Measurements from ENCODE around the gene FAM111A. TPM values are rescaled to one million over a fixed set of nuclear protein-coding genes. Genes with fewer than 3 reads are reported as not detected.

Gene FAM111A
- total RNA-seq, 2 experiments from 2014 or later, result 136 to 152 TPM

- Mint-ChIP-seq H3K27me3 (no peaks in the 10 kb centered on the region), H3K4me3 (peak overlapping the region; percentile 96), H3K4me1 (peaks cover 73% of the 10 kb centered on the region), H3K9me3 (ENCODE audit: low read depth) (no peaks in the 10 kb centered on the region), H3K36me3 (peaks cover 57% of the 10 kb centered on the region), H3K27ac (peak overlapping the region; percentile 97)
- DNase-seq (no peak), ATAC-seq (no peak)
- CTCF ChIA-PET, result interaction anchor here (0.8 to 4.0 kb wide), 7 partner anchors 10 to 1345 kb away, joined by 3 to 39 read pairs (median 20); partner anchors contain the start of genes DTX4 and FAM111B
These were observed 2.9 kb downstream of the FAM111A start for GRCh38 chr11:59145534-59145933.

DNA sequence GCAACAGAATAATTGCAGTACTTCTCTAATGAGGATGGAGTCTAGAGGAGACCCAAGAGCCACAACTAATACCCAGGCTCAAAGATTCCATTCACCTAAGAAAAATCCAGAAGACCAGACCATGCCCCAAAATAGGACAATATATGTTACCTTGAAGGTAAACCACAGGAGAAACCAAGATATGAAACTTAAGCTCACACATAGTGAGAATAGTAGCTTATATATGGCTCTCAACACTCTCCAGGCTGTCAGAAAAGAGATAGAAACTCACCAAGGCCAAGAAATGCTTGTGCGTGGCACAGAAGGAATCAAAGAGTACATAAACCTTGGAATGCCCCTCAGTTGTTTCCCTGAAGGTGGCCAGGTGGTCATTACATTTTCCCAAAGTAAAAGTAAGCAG lies 9.1 kb downstream of the FAM111A start:
- Mint-ChIP-seq H3K4me1 (peaks cover 61% of the 10 kb centered on the region), H3K36me3 (peaks cover 70% of the 10 kb centered on the region), H3K27ac (peak overlapping the region; percentile 80), H3K27me3 (no peaks in the 10 kb centered on the region), H3K9me3 (ENCODE audit: low read depth) (no peaks in the 10 kb centered on the region), H3K4me3 (peak overlapping the region; percentile 18)
- no peak for DNase-seq
- no peak for ATAC-seq
- CTCF ChIA-PET, result interaction anchor here (0.8 to 2.2 kb wide), 4 partner anchors 9 to 193 kb away, joined by 3 to 9 read pairs (median 4); partner anchors contain the start of gene FAM111A

GRCh38 chr11:59152312-59152951 lies 9.8 kb downstream of the FAM111A start:
- peak overlapping the region; percentile 80 for H3K27ac Mint-ChIP-seq
- H3K4me3 Mint-ChIP-seq, result peak overlapping the region; percentile 18
- peaks cover 63% of the 10 kb centered on the region for H3K36me3 Mint-ChIP-seq
- CTCF ChIA-PET, result interaction anchor here (0.8 to 2.2 kb wide), 4 partner anchors 9 to 17 kb away, joined by 3 to 9 read pairs (median 4); partner anchors contain the start of gene FAM111A
- DNase-seq (no peak), ATAC-seq (peak; percentile 80)
- H3K9me3 Mint-ChIP-seq (ENCODE audit: low read depth), result no peaks in the 10 kb centered on the region
- H3K27me3 Mint-ChIP-seq, result no peaks in the 10 kb centered on the region
- peaks cover 56% of the 10 kb centered on the region for H3K4me1 Mint-ChIP-seq

- Mint-ChIP-seq H3K9me3 (ENCODE audit: low read depth) (no peaks in the 10 kb centered on the region), H3K4me3 (no peak overlapping the region), H3K27me3 (no peaks in the 10 kb centered on the region), H3K4me1 (peaks cover 37% of the 10 kb centered on the region), H3K27ac (no peak overlapping the region), H3K36me3 (peaks cover 44% of the 10 kb centered on the region)
- ATAC-seq (no peak), DNase-seq (no peak)
- CTCF ChIA-PET, result no interaction called here
These were observed 12.0 kb downstream of the FAM111A start for GRCh38 chr11:59154610-59155009.

DNA sequence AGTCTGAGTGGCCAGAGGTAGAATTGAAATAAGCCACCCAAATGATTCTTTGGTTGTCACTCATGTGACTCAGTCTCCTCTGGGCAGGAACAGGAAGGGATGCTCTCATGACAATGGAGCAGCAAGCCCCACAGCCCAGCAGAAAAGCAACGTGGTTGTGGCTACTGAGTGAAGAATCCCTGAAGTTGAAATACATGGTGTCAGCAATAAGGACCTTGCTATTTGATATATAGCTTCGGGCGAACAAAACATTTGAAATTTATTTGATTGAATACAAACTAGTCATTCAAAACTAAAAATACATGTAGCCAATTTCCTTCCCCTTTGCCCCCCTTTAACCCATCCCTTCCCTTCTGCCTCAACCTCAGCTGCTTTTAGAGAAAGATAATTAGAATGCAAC lies 14.8 kb downstream of the FAM111A start:
- ATAC-seq, result no peak
- peaks cover 20% of the 10 kb centered on the region for H3K36me3 Mint-ChIP-seq
- no peak for DNase-seq
- H3K4me3 Mint-ChIP-seq, result no peak overlapping the region
- H3K4me1 Mint-ChIP-seq, result peaks cover 12% of the 10 kb centered on the region
- no peak overlapping the region for H3K27ac Mint-ChIP-seq
- H3K9me3 Mint-ChIP-seq (ENCODE audit: low read depth), result no peaks in the 10 kb centered on the region
- CTCF ChIA-PET, result interaction anchor here (0.8 to 3.7 kb wide), 20 partner anchors 9 to 502 kb away, joined by 3 to 53 read pairs (median 10); partner anchors contain the start of genes DTX4, FAM111A and FAM111B
- H3K27me3 Mint-ChIP-seq, result peaks cover 9% of the 10 kb centered on the region

GRCh38 chr11:59158206-59159068 lies 15.8 kb downstream of the FAM111A start:
- H3K27ac Mint-ChIP-seq, result no peak overlapping the region

GRCh38 chr11:59164028-59164427 lies 21.4 kb downstream of the FAM111A start:
- no peak overlapping the region for H3K4me3 Mint-ChIP-seq
- CTCF ChIA-PET, result interaction anchor here (1.3 to 2.4 kb wide), 5 partner anchors 8 to 106 kb away, joined by 3 to 8 read pairs (median 3); partner anchors contain the start of gene DTX4
- H3K27ac Mint-ChIP-seq, result no peak overlapping the region
- no peak for DNase-seq
- no peaks in the 10 kb centered on the region for H3K36me3 Mint-ChIP-seq
- H3K27me3 Mint-ChIP-seq, result peaks cover 40% of the 10 kb centered on the region
- ATAC-seq, result no peak
- no peaks in the 10 kb centered on the region for H3K4me1 Mint-ChIP-seq
- no peaks in the 10 kb centered on the region for H3K9me3 Mint-ChIP-seq (ENCODE audit: low read depth)

More at GRCh38 chr11:59158206-59159068, 15.8 kb downstream of the FAM111A start:
- H3K27me3 Mint-ChIP-seq, result peaks cover 16% of the 10 kb centered on the region
- H3K36me3 Mint-ChIP-seq, result peaks cover 10% of the 10 kb centered on the region
- DNase-seq (peak; percentile 73), ATAC-seq (peak; percentile 95)
- H3K4me1 Mint-ChIP-seq, result peaks cover 6% of the 10 kb centered on the region
- H3K9me3 Mint-ChIP-seq (ENCODE audit: low read depth), result no peaks in the 10 kb centered on the region
- CTCF ChIA-PET, result interaction anchor here (0.6 to 3.7 kb wide), 34 partner anchors 8 to 639 kb away, joined by 3 to 53 read pairs (median 6); partner anchors contain the start of genes DTX4, FAM111A and FAM111B
- H3K4me3 Mint-ChIP-seq, result no peak overlapping the region

GRCh38 chr11:59171508-59172322 lies 29.1 kb downstream of the FAM111A start, which contains the start of gene DTX4:
Gene DTX4 (plus strand): TSS chr11:59172132. CDS start chr11:59172596, 464 bp downstream.
- Mint-ChIP-seq H3K4me3 (peak within 1 kb of the TSS; percentile 60), H3K9me3 (ENCODE audit: low read depth) (no peaks in the 10 kb centered on the region), H3K4me1 (peaks cover 9% of the 10 kb centered on the region), H3K36me3 (no peaks in the 10 kb centered on the region), H3K27me3 (peaks cover 35% of the 10 kb centered on the region), H3K27ac (no peak within 1 kb of the TSS)
- DNase-seq (peak; percentile 94), ATAC-seq (peak; percentile 89)
- CTCF ChIA-PET, result interaction anchor here (0.6 to 4.2 kb wide), 44 partner anchors 9 to 615 kb away, joined by 3 to 57 read pairs (median 5); partner anchors contain the start of genes FAM111A, FAM111B, MPEG1 and OR5A1

DNA sequence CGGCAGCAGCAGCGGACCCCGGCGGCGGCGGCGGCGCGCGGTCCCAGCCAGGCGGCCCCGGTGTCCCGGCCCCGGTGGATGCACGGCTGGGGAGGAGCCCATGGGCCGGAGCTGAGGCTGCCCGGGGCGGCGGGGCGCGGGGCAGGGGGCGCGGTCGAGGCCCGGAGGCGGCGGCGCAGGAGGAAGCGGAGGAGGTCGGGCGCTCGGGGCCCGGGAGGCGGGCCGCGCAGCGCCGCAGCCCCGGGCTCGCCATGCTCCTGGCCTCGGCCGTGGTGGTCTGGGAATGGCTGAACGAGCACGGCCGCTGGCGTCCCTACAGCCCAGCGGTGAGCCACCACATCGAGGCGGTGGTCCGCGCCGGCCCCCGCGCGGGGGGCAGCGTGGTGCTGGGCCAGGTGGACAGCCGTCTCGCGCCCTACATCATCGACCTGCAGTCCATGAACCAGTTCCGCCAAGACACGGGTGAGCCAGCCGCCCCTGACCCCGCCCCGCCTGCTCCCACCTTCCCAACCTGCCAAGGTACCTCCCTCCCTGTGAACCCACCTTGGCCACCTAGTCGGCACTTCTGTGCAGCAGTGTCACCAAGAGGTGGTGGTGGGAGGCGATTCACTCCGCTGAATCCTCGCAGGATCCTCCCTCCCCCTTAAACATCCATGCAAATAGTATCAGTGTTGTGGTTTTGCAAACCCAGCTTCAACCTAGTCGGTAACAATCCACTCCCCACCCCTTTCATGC lies 29.9 kb downstream of the FAM111A start:
- H3K4me3 Mint-ChIP-seq, result peak overlapping the region; percentile 60
- no peak for DNase-seq
- no peaks in the 10 kb centered on the region for H3K9me3 Mint-ChIP-seq (ENCODE audit: low read depth)
- no peak overlapping the region for H3K27ac Mint-ChIP-seq
- CTCF ChIA-PET, result interaction anchor here (0.6 to 4.2 kb wide), 31 partner anchors 9 to 507 kb away, joined by 3 to 57 read pairs (median 6); partner anchors contain the start of genes FAM111A, FAM111B and OR5A1
- H3K27me3 Mint-ChIP-seq, result peaks cover 29% of the 10 kb centered on the region
- ATAC-seq, result peak; percentile 34
- no peaks in the 10 kb centered on the region for H3K36me3 Mint-ChIP-seq
- peaks cover 9% of the 10 kb centered on the region for H3K4me1 Mint-ChIP-seq

- peaks cover 29% of the 10 kb centered on the region for H3K27me3 Mint-ChIP-seq
- CTCF ChIA-PET, result interaction anchor here (1.2 to 4.2 kb wide), 8 partner anchors 9 to 115 kb away, joined by 3 to 57 read pairs (median 10); partner anchors contain the start of gene FAM111A
- DNase-seq (no peak), ATAC-seq (no peak)
- H3K36me3 Mint-ChIP-seq, result no peaks in the 10 kb centered on the region
- H3K9me3 Mint-ChIP-seq (ENCODE audit: low read depth), result no peaks in the 10 kb centered on the region
- H3K4me3 Mint-ChIP-seq, result peak overlapping the region; percentile 60
- no peak overlapping the region for H3K27ac Mint-ChIP-seq
- peaks cover 9% of the 10 kb centered on the region for H3K4me1 Mint-ChIP-seq
These were observed 30.7 kb downstream of the FAM111A start for GRCh38 chr11:59173080-59173963.

DNA sequence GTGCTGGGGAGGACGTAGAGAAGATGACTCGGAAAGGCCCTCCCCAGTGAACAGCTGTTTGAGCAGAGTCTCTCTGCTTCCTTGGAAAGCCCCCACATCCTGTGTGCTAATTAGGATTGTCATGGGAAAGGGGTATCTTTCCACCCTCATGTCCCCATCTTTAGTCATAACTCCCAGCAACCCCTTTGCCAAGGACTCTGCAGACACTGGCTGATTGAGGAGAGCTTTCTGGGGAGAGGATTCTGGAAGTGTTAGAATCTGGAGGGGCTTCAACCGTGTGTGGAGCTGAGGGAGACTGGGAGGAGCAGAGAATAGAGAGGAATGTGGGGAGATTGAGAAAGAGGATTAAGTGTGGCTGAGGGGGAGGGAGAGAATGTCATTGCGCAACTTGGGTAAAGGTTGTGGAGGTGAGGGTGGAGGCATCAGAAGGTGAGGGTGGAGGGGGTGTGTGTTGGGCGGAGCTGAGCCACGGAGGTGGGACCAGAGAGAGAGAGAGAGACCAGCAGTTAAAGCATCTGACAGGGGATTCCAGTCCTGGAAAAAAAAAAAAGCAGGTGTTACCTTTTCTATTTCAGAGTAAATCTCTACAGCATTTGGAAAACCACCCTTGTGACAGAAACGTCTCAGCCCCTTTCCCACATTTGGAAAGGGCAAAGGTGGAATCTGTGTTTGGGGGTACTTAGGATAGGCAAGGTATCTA lies 31.5 kb downstream of the FAM111A start:
- Mint-ChIP-seq H3K36me3 (no peaks in the 10 kb centered on the region), H3K4me3 (no peak overlapping the region), H3K27ac (no peak overlapping the region), H3K9me3 (ENCODE audit: low read depth) (no peaks in the 10 kb centered on the region), H3K4me1 (peaks cover 9% of the 10 kb centered on the region), H3K27me3 (peaks cover 29% of the 10 kb centered on the region)
- ATAC-seq (no peak), DNase-seq (no peak)
- CTCF ChIA-PET, result interaction anchor here (1.2 to 2.6 kb wide), 3 partner anchors 12 to 116 kb away, joined by 3 to 16 read pairs (median 11); no protein-coding TSS in a partner anchor

Data from activated CD8-positive, alpha-beta memory T cell treated with anti-CD3 and anti-CD28 coated beads, Interleukin-2, amount 10 ng/mL, durations not matched to agents 7 days and 5 days (primary cell).